Measurements from ENCODE around the gene TCTN1. TPM values are rescaled to one million over a fixed set of nuclear protein-coding genes. Genes with fewer than 3 reads are reported as not detected.

Gene TCTN1
- total and polyA plus RNA-seq, 2 of the 13 experiments (the other 11 are each of a cell fraction or from before 2014, with no cell fraction given): 13.6 to 16.0 TPM

- Histone ChIP-seq H3K27me3 (ENCODE audit: control insufficient read depth in 1 of 2, insufficient read depth in 2 of 2, low read length in 2 of 2) (peaks cover 0 to 19% of the 10 kb centered on the region in 2 experiments), H3K79me2 (ENCODE audit: insufficient read depth, low read length) (no peaks in the 10 kb centered on the region), H3K9ac (ENCODE audit: insufficient read depth, low read depth, low read length) (no peak overlapping the region), H4K20me1 (ENCODE audit: insufficient read depth, low read length) (no peaks in the 10 kb centered on the region), H3K27ac (ENCODE audit: extremely low read length, insufficient read depth, low read length) (no peak overlapping the region), H3K4me2 (ENCODE audit: low read depth, low read length) (no peak overlapping the region), H3K4me3 (replicated peaks in 1 of 3; ENCODE audit: insufficient read depth in 1 of 3, low read depth in 2 of 3, low read length in 3 of 3) (no peak overlapping the region), H3K9me3 (ENCODE audit: low read length) (no peaks in the 10 kb centered on the region), H3K36me3 (replicated peaks in 1 of 2; ENCODE audit: control insufficient read depth in 1 of 2, insufficient read depth in 2 of 2, low read length in 2 of 2) (no peaks in the 10 kb centered on the region), H2AFZ (ENCODE audit: low read length) (no peak overlapping the region), H3K4me1 (ENCODE audit: insufficient read depth, low read length) (no peaks in the 10 kb centered on the region)
- ChIA-PET CTCF (ENCODE audit: low intra/inter-chr PET ratio, low total read pairs) (no interaction called here), POLR2A (no interaction called here)
- no peak for DNase-seq (ENCODE audit: low spot score)
- TF ChIP-seq TEAD2 (CRISPR knock-in tag; IDR thresholded peaks at IDR 0.05) (no peak), ZNF674 (CRISPR knock-in tag; IDR thresholded peaks at IDR 0.05; ENCODE audit: low read depth) (no peak), PRDM15 (CRISPR knock-in tag; IDR thresholded peaks at IDR 0.05) (no peak), ZNF646 (CRISPR knock-in tag; IDR thresholded peaks at IDR 0.05) (no peak), MAF1 (CRISPR knock-in tag; IDR thresholded peaks at IDR 0.05; ENCODE audit: borderline replicate concordance) (no peak), RNF2 (conservative IDR thresholded peaks at IDR 0.05; ENCODE audit: low read depth) (no peak), SRSF4 (IDR thresholded peaks at IDR 0.05; ENCODE audit: low read depth, low read length, poor library complexity, severe bottlenecking) (no peak), MIXL1 (CRISPR knock-in tag; IDR thresholded peaks at IDR 0.05) (no peak)
- intact Hi-C loops (cut with micrococcal nuclease; ENCODE audit: unreplicated experiment) (no loop called here), in situ Hi-C loops (cut with HindIII; ENCODE audit: extremely low pct_ligation_motif_present, low pct_unique_long_range_greater_than_20kb) (no loop called here)
- no peak for FAIRE-seq
- ATAC-seq: no peak
- whole genome bisulfite sequencing (ENCODE audit: low lambda C conversion rate): 20% methylated on average over 1 of the region's 1 CpG
- BruUV-seq (replicated peaks): no TSS peak
Measured at GRCh38 chr12:110680032-110680431, 66.1 kb downstream of the TCTN1 start.
